HEK293 (cell line): ENCODE data around the gene FAM219B.

Experiments
- CTCF ChIA-PET: fragments of 350-600 bp; formaldehyde crosslinking; extraction: SDS; loops from one replicate; lab custom pipeline; 2021; ENCODE audit warnings: antibody characterized with exemption; lab: Yijun Ruan, JAX
- POLR2A ChIA-PET: fragments of 300-600 bp; formaldehyde crosslinking; extraction: SDS; loops from one replicate; lab custom pipeline; 2020; ENCODE audit warnings: antibody characterized with exemption, inconsistent platforms; lab: Yijun Ruan, JAX
- H3K27ac ChIP-seq: fragments of 200-500 bp; sonication (Bioruptor generic); 2 replicates; pipeline ENCODE4 v1.5.1; 2014; ENCODE audit warnings: low read depth, low read length, control low read depth, inconsistent platforms; ENCODE audit errors: extremely low read depth
- H3K36me3 ChIP-seq, 2 experiments: fragments of 200-500 bp in 1 of 2; sonication (Bioruptor generic) in 1 of 2; 1 replicate in 1 of 2; 2 replicates in 1 of 2; pipeline ENCODE4 v1.5.1; 2014 to 2017; ENCODE audit warnings: inconsistent platforms in 2 of 2, low read length in 2 of 2; ENCODE audit not compliant: control insufficient read depth in 2 of 2, insufficient read depth in 1 of 2
- H3K4me1 ChIP-seq: fragments of 200-500 bp; sonication (Bioruptor generic); 2 replicates; pipeline ENCODE4 v1.5.1; 2014; ENCODE audit warnings: mild to moderate bottlenecking, low read length, inconsistent platforms; ENCODE audit not compliant: control insufficient read depth, insufficient read depth
- H3K4me3 ChIP-seq: 2 replicates; pipeline ENCODE4 v1.5.1; 2011; ENCODE audit warnings: low read depth, mild to moderate bottlenecking, control low read depth, low read length, moderate library complexity
- H3K9me3 ChIP-seq: fragments of 200-500 bp; sonication (Bioruptor generic); 2 replicates; pipeline ENCODE4 v1.5.1; 2014; ENCODE audit warnings: low read depth, low read length, inconsistent platforms; ENCODE audit not compliant: control insufficient read depth, insufficient read depth
- BCL11B ChIP-seq: fragments of 450-650 bp; formaldehyde crosslinking; IDR thresholded peaks from 2 replicates; pipeline ENCODE4 v1.5.1; 2016; ENCODE audit warnings: low read depth, missing biosample characterization, missing genetic modification characterization
- BCL6B ChIP-seq: fragments of 450-650 bp; formaldehyde crosslinking; IDR thresholded peaks from 2 replicates; pipeline ENCODE4 v1.5.1; 2017; ENCODE audit warnings: missing biosample characterization, missing genetic modification characterization
- ELK4 ChIP-seq: IDR thresholded peaks from 2 replicates; pipeline ENCODE4 v1.6.1; 2011; ENCODE audit warnings: mild to moderate bottlenecking, low read depth, low read length, borderline replicate concordance
- HOXC10 ChIP-seq: sonication (generic); formaldehyde crosslinking; IDR thresholded peaks from 2 replicates; pipeline ENCODE4 v1.8.1; 2023; ENCODE audit warnings: mild to moderate bottlenecking, missing genetic modification reagents
- KLF7 ChIP-seq: fragments of 450-650 bp; formaldehyde crosslinking; IDR thresholded peaks from 2 replicates; pipeline ENCODE4 v1.5.1; 2016; ENCODE audit warnings: missing biosample characterization, missing genetic modification characterization, borderline replicate concordance
- MZF1 ChIP-seq: fragments of 450-650 bp; formaldehyde crosslinking; IDR thresholded peaks from 2 replicates; pipeline ENCODE4 v1.5.1; 2017; ENCODE audit warnings: missing biosample characterization, missing genetic modification characterization, borderline replicate concordance
- PRDM1 ChIP-seq: fragments of 450-650 bp; formaldehyde crosslinking; IDR thresholded peaks from 2 replicates; pipeline ENCODE4; 2016; ENCODE audit warnings: missing biosample characterization, missing genetic modification characterization
- PRDM6 ChIP-seq: fragments of 450-650 bp; formaldehyde crosslinking; IDR thresholded peaks from 2 replicates; pipeline ENCODE4 v1.5.1; 2017; ENCODE audit warnings: missing biosample characterization, missing genetic modification characterization
- SP3 ChIP-seq: fragments of 450-650 bp; formaldehyde crosslinking; IDR thresholded peaks from 2 replicates; pipeline ENCODE4 v1.5.1; 2016; ENCODE audit warnings: missing biosample characterization, missing genetic modification characterization
- ZBTB17 ChIP-seq: fragments of 450-650 bp; formaldehyde crosslinking; IDR thresholded peaks from 2 replicates; pipeline ENCODE4 v1.5.1; 2016; ENCODE audit warnings: missing biosample characterization, missing genetic modification characterization
- ZBTB21 ChIP-seq: fragments of 450-650 bp; formaldehyde crosslinking; IDR thresholded peaks from 2 replicates; pipeline ENCODE4 v1.5.1; 2017; ENCODE audit warnings: missing biosample characterization, missing genetic modification characterization
- ZFP37 ChIP-seq: fragments of 450-650 bp; formaldehyde crosslinking; IDR thresholded peaks from 2 replicates; pipeline ENCODE4 v1.5.1; 2016; ENCODE audit warnings: missing biosample characterization, missing genetic modification characterization
- ZNF169 ChIP-seq: fragments of 450-650 bp; formaldehyde crosslinking; IDR thresholded peaks from 2 replicates; pipeline ENCODE4 v1.5.1; 2016; ENCODE audit warnings: missing biosample characterization, missing genetic modification characterization
- ZNF311 ChIP-seq: fragments of 450-650 bp; formaldehyde crosslinking; IDR thresholded peaks from 2 replicates; pipeline ENCODE4 v1.5.1; 2017; ENCODE audit warnings: missing biosample characterization, missing genetic modification characterization, borderline replicate concordance
- ZNF335 ChIP-seq: fragments of 450-650 bp; formaldehyde crosslinking; conservative IDR thresholded peaks from 2 replicates; pipeline ENCODE4 v1.5.1; 2016; ENCODE audit warnings: missing biosample characterization, missing genetic modification characterization
- ZNF394 ChIP-seq: fragments of 450-650 bp; formaldehyde crosslinking; IDR thresholded peaks from 2 replicates; pipeline ENCODE4 v1.5.1; 2016; ENCODE audit warnings: missing biosample characterization, missing genetic modification characterization, mild to moderate bottlenecking, moderate library complexity, borderline replicate concordance
- ZNF501 ChIP-seq: fragments of 450-650 bp; formaldehyde crosslinking; IDR thresholded peaks from 2 replicates; pipeline ENCODE4 v1.5.1; 2016; ENCODE audit warnings: missing biosample characterization, missing genetic modification characterization
- ZNF580 ChIP-seq: fragments of 450-650 bp; formaldehyde crosslinking; IDR thresholded peaks from 2 replicates; pipeline ENCODE4 v1.5.1; 2016; ENCODE audit warnings: missing biosample characterization, missing genetic modification characterization
- ZNF600 ChIP-seq: fragments of 450-650 bp; formaldehyde crosslinking; IDR thresholded peaks from 2 replicates; pipeline ENCODE4 v1.5.1; 2016; ENCODE audit warnings: missing biosample characterization, missing genetic modification characterization
- ZNF768 ChIP-seq: fragments of 450-650 bp; formaldehyde crosslinking; IDR thresholded peaks from 2 replicates; pipeline ENCODE4 v1.5.1; 2018; ENCODE audit warnings: missing biosample characterization, mild to moderate bottlenecking, missing genetic modification characterization
- ZSCAN4 ChIP-seq: fragments of 450-650 bp; formaldehyde crosslinking; IDR thresholded peaks from 2 replicates; pipeline ENCODE4 v1.5.1; 2017; ENCODE audit warnings: missing biosample characterization, missing genetic modification characterization

FAM219B gene

GRCh38 chr15:74906067-74906449, 593 bp downstream of the FAM219B start:
- H3K4me1 ChIP-seq = peaks cover 3% of the 10 kb centered on the region; the same call in 1 of the 2 replicates
- peak overlapping the region; percentile 89 for H3K27ac ChIP-seq
- TF ChIP-seq ZNF169 (tag by site-specific recombination) (no peak), ZNF768 (no peak), ZNF394 (peak; percentile 38; the same call in 1 of the 2 replicates), ZNF501 (tag by site-specific recombination) (0 out of 2 replicates have a peak, but pooled peaks have one; percentile 38), PRDM6 (no peak), ZNF580 (tag by site-specific recombination) (no peak), ZNF600 (tag by site-specific recombination) (peak; percentile 70; the same call in 1 of the 2 replicates), ZBTB21 (tag by site-specific recombination) (no peak), PRDM1 (tag by site-specific recombination) (peak; percentile 67; the same call in 1 of the 2 replicates), ZBTB17 (peak; percentile 96), SP3 (tag by site-specific recombination) (peak; percentile 12; the same call in 1 of the 2 replicates), ELK4 (no peak), BCL6B (tag by site-specific recombination) (peak; percentile 31; the same call in 1 of the 2 replicates), HOXC10 (CRISPR knock-in tag) (no peak), ZFP37 (tag by site-specific recombination) (peak; percentile 83; the same call in 1 of the 2 replicates), BCL11B (tag by site-specific recombination) (no peak), ZNF311 (tag by site-specific recombination) (no peak), ZNF335 (tag by site-specific recombination) (peak; percentile 89), MZF1 (tag by site-specific recombination) (0 out of 2 replicates have a peak, but pooled peaks have one; percentile 14), ZSCAN4 (tag by site-specific recombination) (peak; percentile 31; the same call in 1 of the 2 replicates), KLF7 (tag by site-specific recombination) (no peak)
- peak overlapping the region; percentile 82 for H3K4me3 ChIP-seq
- CTCF ChIA-PET = interaction anchor here (0.6 to 8.7 kb wide), 11 partner anchors 9 to 703 kb away, joined by 3 to 79 read pairs (median 4); partner anchors contain the start of gene STRA6
- H3K36me3 ChIP-seq = peaks cover 32 to 45% of the 10 kb centered on the region in 2 experiments
- no peaks in the 10 kb centered on the region for H3K9me3 ChIP-seq
- POLR2A ChIA-PET = interaction anchor here (0.5 to 2.5 kb wide), 21 partner anchors 9 to 419 kb away, joined by 3 to 36 read pairs (median 5); partner anchors contain the start of genes COX5A, MPI, RPP25 and SCAMP2
